Brain pericyte (primary cell): ENCODE results near the gene HSP90AB1.
"Not testable (repeated sequence)": the region's sequence is repeated elsewhere in the genome, so short reads cannot be mapped to it uniquely, and the experiment has no call there.

Experiments used
- DNase-seq: peaks from one replicate; pipeline ENCODE4 v3.0.0-alpha.2; 2012; ENCODE audit warnings: low read depth, low spot score

Gene HSP90AB1

DNA sequence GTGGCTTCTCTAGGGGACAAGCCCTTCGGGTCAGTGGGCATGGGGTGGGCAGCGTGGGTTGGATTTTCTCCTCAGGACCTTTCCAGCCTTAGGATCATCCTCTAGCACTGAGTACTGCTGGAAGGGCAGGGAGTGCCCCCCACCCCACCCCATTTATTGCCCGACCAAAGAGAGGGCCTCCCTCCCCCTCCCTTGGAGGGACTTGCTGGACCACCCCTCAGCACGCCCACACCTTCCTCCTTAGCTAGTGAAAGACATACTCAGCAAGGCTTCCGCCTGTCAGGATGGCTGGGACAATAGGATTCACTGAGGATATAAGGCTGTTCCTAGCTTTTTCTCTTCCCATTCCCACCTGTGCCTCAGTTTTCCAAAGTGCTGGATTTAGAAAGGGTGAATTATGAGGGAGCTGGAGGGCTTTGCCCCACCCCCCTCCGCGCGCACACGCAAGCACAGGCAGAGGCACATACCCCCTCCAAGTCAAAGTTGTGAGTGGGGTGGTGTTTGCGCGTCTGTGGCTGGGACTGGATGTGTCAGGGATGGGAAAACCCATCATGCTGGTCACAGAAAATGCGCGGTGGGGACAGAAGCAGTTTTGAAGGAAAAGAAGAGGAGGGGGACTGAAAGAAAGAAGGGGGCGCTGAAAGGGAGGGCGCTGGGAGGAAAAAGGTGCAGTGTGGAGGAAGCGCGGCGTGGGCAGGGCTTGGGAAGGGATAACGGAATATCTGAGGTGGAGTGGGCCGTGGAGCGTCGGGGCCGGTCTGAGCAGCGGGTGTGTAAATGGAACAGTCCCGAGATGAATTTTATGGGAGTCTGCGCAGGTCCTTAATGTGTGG lies 24.2 kb upstream of the HSP90AB1 start:
- no peak for DNase-seq

DNA sequence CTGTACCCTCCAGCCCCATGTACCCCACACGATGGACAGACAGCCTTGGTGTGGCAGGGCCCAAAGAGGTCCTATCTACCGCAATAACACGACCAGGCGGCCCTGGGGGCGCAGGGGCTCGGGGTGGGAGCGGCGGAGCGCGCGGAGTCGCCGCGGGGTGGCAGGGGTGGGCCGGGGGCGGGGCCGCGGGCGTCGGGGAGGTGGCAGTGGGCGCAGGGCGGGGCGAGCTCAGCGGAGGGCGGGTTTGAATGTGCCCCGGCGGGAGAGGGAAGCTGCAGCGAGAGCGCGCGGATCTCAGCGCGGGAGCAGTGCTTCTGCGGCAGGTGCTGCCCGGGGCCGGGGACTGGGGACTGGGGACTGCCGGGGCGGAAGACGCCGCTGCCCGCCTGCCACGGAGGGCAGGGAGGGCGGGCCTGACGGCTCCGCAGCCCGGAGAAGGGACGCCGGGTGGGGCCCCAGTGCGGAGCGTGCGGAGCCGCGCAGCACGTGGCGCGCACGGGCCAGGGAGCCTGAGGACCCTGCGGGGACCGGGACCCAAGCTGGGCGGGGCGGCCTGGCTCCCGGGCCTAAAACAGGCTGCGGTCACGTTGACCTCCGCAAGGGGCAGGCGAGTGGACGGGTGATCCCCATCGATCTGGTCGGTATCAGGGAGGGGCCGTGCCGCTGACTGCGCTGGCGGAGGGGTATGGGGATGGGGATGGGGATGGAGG lies 23.4 kb upstream of the HSP90AB1 start, which contains the start of gene SLC29A1:
TSS of gene SLC29A1 (plus strand) at position 277 of the 710 bp plus-strand sequence. CDS start 3,719 bp downstream, outside the sequence.
- no peak for DNase-seq

DNA sequence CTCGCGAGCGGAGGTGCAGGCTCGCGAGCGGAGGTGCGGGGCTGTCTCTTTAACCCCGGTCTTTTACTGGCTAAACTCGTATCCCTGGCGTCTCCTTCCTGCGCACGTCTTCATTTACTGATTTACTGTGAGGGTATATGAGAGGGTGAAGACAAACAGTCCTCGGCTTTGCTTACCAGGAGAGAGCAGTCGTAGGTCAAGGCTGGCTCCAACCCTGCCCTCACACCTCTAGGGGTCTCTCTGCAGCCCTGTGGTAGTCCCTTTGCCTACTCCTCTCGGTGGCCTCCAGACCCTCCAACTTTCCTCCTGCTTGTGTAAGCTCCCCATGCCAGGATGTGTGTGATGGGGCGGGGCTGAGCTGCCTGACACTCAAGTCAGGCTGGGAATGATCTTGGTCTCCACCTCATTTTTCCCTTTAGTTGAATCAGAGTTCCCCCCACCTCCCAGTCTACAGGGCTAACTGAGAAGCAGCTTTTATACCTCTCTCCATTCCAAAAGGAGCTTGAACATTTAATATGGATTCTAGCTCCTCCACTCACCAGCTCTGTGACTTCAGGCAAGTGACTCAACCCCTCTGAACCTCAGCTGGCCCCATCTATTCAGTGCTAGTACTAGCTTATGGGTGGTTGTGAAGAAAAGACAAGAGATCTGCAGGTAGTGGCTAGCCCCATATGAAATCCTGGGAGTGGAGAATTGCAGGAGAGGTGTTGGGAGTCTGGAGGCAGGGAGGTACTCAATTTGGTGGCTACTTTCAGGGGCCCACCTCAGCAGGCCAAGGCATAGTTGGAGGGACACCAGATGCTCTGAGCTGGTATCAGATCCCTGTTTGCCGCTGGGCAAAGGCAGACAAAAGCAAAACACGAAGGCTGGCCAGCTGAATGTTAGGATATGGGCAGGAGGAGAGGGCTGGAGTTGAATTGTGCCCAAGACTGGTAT lies 22.6 kb upstream of the HSP90AB1 start:
- DNase-seq: no peak

GRCh38 chr6:44224965-44225305 lies 22.0 kb upstream of the HSP90AB1 start:
- DNase-seq: no peak

- no peak for DNase-seq
Observed at GRCh38 chr6:44225579-44226325, 21.1 kb upstream of the HSP90AB1 start.

- no peak for DNase-seq
Observed at GRCh38 chr6:44226368-44227147, 20.3 kb upstream of the HSP90AB1 start.

DNA sequence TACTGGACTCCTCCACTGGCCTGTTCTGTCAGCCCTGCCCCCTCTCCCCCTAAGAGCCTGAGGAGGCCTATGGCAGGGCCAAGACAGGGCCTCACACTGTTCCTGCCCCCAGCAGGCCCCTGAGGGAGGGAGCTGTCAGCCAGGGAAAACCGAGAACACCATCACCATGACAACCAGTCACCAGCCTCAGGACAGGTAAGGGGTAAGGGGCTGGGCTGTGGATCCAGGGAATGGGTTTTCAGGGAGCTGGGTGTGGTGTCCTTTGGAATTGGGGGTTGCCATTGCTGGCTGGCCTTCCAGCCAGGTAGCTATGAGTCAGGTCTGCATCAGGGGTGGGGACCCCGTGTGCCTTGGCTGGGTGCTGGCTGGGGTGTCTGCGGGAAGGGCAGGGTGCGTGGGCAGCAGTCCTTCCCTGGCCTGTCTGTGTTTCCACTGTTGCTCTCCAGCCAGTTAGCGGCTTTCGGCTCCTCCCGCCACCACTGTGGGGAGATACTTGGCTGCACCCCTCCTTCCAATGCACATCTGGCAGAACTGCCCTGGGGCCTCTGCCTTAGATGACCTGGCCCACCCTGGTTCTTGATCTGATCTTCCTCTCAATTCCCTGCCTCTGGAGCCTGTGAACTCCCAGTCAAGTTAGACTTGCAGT lies 19.6 kb upstream of the HSP90AB1 start:
- DNase-seq: no peak

- DNase-seq: no peak
Observed at GRCh38 chr6:44228031-44228430, 18.9 kb upstream of the HSP90AB1 start.

- DNase-seq: no peak
Observed at GRCh38 chr6:44228433-44228832, 18.5 kb upstream of the HSP90AB1 start.

- no peak for DNase-seq
Observed at GRCh38 chr6:44228836-44229235, 18.1 kb upstream of the HSP90AB1 start.

GRCh38 chr6:44229376-44230033 lies 17.4 kb upstream of the HSP90AB1 start:
- DNase-seq: no peak

- DNase-seq: no peak
Observed at GRCh38 chr6:44230034-44230675, 16.7 kb upstream of the HSP90AB1 start.

GRCh38 chr6:44231426-44231825 lies 15.5 kb upstream of the HSP90AB1 start:
- not testable (repeated sequence) for DNase-seq

DNA sequence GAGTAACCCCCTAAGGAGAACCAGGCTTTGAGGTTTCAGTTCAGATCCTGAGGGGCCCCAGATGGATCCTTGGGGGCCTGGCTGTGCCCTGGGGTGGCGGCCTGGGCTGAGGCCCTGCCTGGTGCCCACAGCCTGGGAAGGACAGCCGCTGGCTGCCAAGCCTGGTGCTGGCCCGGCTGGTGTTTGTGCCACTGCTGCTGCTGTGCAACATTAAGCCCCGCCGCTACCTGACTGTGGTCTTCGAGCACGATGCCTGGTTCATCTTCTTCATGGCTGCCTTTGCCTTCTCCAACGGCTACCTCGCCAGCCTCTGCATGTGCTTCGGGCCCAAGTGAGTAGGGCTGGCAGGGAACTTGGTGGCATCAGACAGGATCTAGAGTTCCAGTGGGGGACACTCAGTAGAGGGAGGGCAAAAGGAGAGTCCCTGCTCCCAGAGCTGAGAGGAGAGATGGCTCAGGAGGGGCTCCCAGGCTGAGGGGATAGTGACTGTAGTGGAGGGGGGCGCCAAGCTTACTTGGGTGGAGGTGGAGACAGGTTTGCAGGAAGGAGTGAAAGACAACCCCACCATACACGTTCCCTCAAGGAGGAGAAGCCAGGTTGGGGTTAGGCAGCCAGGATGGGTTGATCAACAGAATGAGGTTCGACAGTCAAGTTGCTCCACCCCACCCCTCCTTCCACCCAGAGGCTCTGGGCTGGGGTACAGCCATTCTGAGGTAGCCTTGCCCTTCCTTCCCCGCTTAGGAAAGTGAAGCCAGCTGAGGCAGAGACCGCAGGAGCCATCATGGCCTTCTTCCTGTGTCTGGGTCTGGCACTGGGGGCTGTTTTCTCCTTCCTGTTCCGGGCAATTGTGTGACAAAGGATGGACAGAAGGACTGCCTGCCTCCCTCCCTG lies 14.0 kb upstream of the HSP90AB1 start:
- no peak for DNase-seq

GRCh38 chr6:44233567-44234100 lies 13.3 kb upstream of the HSP90AB1 start:
- no peak for DNase-seq

DNA sequence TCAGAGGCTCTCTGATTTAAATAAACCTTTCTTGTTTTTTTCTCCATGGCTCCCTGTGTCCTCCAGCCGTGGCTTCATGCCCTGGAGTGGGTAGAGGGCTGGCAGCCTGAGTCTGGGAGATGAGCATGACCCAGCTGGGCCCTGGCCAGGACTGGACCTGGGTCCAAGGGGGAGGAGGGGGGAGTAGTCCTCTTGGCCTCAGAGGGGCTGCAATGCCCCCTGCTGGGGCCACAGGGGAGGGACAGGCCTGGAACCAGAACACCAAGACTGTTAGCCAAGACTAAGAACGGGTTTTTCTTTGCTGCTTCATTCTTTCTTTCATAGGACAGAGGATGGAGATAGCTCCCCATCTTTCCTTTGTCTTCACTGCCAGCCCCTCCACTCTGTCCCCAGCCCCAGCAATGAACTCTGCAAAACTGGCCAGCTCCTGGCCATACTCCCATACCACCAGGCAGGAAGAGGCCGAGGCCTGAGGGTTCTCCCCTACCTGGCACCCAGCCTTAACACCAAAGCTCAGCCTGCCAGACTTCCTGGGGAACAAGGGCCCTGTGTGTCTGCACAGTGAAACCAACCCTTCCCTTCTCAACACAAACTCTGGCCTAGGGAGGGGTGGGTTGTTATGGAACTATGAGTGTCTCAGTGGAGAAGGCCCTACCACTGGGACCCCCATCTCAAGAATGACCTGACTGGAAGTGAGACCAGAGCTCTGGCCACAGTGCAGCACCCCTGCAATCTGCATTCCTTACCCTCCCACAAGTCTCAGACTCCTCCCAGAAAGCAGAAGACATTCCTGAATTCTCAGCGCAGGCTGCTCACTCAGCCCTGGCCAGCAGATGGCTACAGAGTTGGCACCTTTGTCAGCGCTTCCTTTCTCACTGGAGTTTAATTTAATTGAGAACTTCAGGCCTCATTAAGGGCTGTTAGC lies 12.5 kb upstream of the HSP90AB1 start:
- no peak for DNase-seq
